HG02852 (cell line): Measurements from ENCODE around the gene MAPK8IP3.
"Not testable (repeated sequence)": the region's sequence is repeated elsewhere in the genome, so short reads cannot be mapped to it uniquely, and the experiment has no call there.

Experiments
- ATAC-seq: cut with Tn5 transposase; IDR thresholded peaks from one replicate; pipeline ENCODE4 v1.9.1; 2021; ENCODE audit warnings: mild to moderate bottlenecking, moderate library complexity; ENCODE audit not compliant: unreplicated experiment

The MAPK8IP3 gene

DNA sequence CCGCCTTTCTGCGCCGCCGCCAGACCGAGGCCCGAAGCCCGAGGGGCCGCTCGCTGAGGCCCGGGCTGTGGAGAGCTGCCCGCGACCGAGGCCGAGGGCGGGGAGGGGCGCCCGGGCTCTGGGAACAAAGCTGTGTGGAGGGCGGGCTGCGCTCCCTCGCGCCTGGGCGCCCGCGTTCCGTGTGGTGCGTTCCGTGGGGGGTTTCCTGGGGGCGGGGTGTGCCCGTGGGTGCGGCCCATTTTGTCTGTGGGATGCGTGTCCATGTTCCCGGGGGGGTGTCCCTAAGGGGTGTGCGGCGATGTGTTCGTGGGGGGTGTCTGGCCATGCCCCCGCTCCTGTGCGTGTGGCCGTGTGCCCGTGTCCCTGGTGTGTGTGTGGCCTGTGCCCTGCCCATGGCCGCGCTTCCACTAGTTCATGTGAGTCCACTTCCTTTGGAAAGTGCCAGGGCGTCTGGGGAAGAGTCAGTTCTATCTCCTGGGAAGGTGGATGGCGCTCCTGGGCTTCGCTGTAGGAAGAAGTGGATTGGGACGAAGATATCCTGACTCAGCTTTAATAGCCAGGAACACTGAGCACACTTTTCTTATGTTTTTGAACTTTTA lies 27.4 kb upstream of the MAPK8IP3 start:
- peak; percentile 5 for ATAC-seq

DNA sequence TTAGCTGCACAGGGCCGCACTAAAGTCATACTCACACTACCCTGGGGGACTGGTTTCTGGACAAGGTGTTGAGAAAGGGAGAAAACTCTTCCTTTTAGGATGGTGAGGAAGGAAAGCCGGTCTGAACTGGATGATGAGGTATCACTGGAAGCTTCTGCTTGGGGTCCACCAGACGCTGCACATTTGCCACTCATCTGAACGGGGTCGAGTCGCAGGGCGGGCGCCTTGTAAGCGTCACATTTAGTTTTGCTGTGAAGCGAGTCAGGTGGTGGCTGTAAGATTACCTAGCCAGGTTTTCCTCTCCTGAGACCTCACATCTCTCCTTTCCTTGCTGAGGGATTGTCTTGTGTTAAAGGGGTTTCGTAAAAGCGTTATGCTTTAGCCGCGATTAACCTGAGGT lies 25.6 kb upstream of the MAPK8IP3 start:
- ATAC-seq = no peak

DNA sequence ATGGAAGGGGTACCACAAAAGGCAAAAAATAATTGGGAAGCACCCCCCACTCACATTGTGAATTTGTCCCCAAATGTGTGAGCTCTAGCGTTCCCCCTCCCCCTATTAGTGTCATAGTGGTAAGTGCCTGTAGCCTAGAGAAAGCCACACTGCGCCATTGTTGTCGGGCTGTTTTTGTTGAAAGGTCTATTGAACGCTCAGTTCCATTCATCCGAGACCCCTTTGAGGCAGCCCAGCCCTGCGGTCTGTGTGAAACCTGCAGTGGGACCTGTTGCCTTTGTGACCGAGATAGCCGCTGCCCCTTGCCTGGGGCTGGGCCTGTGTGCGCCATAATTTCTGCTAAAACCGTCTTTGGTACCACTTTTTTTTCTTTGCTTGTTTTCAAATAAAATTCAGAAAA lies 25.0 kb upstream of the MAPK8IP3 start:
- no peak for ATAC-seq

DNA sequence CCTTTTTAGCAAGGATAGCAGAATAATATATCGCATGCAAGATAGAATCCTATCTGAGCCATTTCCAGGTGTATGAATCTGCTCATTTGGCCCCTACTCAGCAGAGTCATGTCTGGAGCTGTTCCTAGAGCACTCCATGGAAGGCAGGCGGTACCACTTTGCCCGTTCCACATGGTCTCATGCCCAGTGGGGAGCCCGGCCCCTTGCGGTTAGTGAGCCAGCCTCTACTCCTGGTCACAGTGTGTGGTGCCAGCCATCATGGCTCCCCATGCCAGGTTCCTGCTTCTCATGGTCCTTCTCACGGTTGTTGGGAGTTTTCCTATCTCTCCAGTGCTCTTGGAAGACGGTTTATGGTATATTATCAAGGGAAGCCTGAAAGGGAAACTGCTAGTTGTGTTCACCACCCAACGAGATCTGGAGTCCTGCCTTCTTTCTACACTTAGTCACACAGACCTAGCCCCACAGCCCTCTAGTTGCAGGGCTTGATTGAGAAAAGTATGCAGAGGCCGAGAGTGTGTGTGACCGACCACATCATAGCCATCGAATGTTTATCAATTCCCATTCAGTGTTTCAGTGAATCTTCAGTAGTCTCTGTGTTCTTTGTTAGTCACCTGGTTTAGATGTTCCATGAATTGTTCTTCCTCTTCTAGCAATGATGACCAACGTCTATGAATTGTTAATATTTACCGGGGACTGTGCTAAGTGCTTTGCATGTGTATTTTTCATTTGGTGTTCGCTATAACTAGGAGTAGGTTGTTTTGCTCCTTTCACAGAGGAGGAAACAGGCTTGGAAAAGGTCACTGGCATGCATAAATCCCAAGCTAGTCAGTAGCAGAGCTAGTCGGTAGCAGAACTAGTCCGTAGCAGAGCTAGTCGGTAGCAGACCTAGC lies 18.3 kb upstream of the MAPK8IP3 start:
- no peak for ATAC-seq

DNA sequence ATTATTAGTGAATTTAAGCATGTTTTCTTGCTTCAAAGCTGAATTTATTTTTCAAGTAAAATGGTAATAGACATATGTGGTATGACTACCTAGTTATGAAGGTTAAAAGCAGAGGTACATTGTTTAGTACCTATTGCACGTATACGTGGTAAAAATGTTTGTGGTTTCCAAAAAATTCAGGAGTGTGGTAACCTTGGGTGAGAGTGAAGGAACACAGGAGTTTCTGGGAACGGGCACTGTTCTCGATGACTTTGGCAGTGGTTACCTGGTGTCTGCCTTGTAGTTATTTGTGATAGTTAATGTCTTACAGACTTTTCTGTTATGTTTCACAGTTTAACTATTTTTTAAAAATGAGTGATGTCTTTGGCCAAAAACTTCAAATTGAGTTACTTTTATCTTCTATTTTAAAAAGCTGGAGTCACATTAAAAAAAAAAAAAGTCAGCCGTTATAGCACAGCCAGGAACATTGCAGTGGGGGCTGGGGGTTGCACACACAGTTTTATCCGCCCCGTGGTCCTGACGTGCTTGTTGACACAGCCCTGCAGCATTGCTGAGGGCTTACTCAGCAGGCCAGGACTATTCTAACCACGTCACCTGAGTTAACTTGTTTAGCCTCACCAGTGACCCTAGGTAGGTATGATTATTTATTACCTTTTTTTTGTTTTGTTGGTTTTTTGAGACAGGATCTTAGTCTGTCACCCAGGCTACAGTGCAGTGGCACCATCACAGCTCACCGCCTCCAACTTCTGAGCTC lies 17.0 kb upstream of the MAPK8IP3 start:
- no peak for ATAC-seq

DNA sequence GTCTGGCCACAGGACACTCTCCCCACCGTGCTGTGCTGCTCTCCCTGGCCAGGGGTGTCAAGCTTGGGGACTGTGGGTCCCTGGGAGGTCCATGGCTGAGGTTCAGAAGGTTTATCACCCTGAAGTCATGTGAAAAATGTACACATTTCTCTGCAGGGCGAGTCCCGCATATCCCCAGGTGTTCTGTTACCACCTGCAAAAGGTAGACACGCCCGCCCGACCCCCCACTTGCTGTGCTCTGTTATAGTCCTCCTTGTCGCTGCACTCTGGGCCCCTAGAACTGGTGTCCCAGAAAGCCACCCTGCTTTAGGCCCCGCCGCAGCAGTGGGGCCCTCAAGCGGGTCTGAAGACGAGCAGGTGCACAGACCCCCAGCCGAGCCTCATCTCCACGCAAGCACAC lies 16.1 kb upstream of the MAPK8IP3 start:
- no peak for ATAC-seq

DNA sequence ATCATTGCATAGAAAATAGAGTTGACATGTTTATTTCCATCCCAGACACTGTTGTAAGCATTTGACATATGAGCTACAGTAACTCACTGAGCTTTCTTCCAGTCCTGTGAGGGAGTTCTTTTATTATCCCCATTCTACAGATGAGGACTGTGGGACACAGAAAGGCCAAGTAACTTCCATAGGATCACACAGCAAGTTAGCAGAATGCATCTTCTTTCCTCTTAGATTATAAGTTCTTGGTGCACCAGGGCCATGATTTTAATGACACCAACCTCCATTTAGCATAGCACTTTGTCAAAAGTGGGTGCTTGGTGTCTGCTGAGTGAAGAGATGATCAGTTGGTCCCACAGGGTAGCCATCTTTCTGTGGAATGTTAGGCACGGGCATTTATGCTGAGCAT lies 15.2 kb upstream of the MAPK8IP3 start:
- ATAC-seq = no peak

DNA sequence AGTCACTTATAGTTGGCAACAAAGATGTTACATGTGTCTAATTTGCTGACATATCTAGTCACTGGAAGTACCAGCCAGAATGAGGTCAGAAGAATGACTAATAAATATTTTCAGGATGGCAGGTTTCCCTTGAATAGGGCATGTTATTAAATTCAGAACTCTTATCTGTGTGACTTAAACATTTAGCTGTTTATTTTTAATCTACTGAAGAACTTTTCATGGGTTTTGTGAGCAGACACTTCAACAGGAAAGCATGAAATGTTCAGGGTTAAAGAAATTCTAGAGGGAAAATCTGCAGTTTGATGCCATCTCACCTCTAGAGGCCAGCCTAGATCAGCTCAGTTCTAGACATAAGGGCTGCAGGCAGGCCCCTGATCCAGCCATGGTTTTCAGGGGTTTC lies 14.7 kb upstream of the MAPK8IP3 start:
- no peak for ATAC-seq

DNA sequence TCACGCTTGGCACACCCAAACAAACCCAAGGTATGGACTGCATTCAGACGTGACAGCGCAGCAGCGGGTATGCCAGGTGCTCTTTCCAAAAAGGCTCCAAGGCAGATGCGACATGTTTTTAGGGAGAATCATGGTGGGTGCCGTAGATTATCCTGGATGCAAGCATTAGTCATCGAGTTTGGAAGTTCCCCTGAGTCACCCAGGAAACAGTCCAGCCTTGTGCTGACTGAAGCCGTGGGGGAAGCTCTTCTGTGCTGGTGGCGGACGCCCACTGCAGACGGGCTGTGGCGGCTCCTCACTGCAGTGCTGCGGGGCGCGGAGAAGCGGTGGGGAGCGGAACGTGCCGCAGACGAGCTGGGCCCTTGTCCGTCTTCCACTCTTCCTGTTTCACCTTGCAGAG lies 14.0 kb upstream of the MAPK8IP3 start:
- ATAC-seq = no peak

DNA sequence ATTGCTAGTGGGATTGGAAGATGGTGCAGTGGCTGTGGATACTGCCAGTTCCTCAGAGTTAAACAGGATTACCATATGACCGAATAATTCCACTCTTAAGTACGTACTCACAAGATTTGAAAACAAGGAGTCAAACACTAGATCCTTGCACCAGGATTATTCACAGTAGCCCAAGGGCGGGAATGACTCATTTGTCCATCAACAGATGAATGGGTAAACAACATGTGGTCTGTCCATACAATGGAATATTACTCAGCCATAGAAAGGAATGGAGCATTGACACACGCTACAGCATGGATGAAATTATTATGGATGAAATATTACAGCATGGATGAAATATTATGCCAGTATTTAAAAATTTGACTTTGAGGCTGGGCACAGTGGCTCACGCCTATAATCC lies 9.1 kb upstream of the MAPK8IP3 start:
- ATAC-seq = no peak

DNA sequence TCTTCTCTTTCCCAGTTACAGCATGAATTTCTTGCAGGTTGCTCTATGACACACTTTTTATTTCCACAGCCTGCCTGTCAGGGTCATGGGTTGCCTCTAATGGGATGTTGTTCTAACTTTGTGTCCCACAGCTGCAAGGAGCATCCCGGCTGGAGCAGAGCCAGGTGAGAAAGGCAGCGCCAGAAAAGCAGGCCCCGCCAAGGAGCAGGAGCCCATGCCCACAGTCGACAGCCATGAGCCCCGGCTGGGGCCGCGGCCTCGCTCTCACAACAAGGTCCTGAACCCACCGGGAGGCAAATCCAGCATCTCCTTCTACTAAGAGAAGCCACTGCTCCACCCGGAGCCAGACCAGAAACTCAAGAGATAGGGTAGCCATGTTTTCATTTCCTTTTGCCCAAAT lies 7.3 kb upstream of the MAPK8IP3 start:
- ATAC-seq = no peak

DNA sequence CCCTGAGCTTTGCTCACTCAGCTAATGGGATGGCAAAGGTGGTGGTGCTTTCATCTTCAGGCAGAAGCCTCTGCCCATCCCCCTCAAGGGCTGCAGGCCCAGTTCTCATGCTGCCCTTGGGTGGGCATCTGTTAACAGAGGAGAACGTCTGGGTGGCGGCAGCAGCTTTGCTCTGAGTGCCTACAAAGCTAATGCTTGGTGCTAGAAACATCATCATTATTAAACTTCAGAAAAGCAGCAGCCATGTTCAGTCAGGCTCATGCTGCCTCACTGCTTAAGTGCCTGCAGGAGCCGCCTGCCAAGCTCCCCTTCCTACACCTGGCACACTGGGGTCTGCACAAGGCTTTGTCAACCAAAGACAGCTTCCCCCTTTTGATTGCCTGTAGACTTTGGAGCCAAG lies 5.7 kb upstream of the MAPK8IP3 start:
- no peak for ATAC-seq

DNA sequence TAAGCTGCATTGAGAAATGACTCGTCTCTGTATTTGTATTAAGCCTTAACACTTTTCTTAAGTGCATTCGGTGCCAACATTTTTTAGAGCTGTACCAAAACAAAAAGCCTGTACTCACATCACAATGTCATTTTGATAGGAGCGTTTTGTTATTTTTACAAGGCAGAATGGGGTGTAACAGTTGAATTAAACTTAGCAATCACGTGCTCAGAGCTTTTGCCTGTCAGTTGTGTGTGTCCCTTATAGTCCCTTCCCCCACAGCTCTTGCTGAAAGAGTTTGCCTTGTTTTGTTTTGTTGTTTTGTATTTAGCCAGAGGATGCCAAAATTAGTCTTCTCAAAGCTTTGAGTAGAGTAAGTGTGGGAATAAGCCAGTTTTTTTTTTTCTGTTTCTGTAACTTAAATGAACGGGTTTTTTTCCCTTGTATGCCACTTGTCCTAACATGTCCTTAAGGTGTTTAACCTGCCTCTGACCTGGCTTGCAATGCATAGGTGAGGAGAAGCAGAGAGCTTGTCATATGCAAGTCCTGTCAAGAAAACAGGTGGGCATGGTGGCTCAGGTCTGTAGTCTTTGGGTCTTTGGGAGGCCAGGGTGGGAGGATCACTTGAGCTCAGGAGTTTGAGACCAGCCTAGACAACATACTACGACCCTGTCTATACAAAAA lies 4.6 kb upstream of the MAPK8IP3 start:
- no peak for ATAC-seq

DNA sequence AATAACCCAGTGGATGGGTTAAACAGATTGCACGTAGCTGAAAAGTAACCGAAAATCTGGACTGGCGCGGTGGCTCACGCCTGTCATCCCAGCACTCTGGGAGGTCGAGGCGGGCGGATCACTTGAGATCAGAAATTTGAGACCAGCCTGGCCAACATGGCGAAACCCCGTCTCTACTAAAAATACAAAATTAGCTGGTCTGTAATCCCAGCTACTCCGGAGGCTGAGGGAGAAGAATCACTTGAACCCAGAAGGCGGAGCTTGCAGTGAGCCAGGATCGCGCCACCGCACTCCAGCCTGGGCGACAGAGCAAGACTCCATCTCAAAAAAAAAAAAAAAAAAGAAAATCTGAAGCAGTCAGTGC lies 689 bp upstream of the MAPK8IP3 start:
- not testable (repeated sequence) for ATAC-seq

DNA sequence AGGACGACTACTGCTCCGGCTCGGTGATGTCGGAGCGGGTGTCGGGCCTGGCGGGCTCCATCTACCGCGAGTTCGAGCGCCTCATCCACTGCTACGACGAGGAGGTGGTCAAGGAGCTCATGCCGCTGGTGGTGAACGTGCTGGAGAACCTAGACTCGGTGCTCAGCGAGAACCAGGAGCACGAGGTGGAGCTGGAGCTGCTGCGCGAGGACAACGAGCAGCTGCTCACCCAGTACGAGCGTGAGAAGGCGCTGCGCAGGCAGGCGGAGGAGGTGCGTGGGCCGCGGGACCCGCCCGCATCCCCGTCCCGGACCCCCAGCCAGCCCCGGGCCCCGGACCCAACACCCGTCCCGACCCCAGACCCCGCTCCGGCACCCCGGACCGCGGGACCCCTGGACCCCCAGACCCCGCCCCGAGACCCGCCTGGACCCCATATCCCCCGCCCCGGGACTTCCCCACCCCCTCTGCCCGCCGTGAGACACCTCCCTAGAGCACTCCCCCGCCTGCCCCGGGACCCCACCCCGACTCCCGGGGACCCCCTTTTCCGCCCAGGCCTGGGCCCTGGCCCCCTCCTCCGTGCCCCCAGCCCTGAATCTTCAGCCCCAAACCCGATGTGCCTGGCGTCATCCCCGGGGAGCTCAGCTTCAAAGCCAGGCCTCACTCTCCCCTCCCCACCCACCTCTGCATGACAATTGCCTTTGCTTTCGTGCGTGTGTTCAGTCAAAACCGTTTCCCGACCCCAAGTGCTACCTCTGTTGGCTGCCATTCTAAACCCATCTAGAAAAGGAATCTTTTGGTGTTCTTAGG lies 594 bp downstream of the MAPK8IP3 start:
- ATAC-seq = peak; percentile 13

DNA sequence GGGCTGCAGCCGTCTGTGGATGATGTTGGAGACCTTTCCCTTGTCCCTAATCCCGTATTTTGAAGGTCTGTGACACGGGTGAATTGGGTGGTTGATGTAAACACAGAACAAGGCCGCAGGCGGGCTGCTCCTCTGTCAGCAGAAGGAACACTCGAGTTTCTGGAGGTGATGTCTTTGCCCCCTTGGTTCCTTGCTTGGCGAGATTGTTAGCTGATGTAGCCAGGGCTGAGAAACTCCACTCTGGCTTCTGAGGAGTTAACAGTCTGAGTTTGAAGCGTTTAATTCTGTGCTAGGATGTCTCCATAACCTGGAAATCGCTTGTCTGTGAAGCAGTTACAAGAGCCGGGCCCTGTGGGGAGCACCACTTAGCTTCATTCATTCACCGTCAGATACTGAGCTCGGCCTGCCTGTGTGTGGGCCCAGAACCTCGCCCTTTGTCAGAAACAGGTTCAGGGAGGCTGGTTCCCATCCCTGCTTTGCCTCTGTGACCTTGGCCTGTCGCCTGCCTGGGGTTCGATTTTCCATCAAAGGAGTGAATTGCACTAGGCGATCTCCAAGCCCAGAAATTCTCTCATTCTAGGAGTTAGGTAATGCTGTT lies 1.3 kb downstream of the MAPK8IP3 start:
- ATAC-seq = no peak

DNA sequence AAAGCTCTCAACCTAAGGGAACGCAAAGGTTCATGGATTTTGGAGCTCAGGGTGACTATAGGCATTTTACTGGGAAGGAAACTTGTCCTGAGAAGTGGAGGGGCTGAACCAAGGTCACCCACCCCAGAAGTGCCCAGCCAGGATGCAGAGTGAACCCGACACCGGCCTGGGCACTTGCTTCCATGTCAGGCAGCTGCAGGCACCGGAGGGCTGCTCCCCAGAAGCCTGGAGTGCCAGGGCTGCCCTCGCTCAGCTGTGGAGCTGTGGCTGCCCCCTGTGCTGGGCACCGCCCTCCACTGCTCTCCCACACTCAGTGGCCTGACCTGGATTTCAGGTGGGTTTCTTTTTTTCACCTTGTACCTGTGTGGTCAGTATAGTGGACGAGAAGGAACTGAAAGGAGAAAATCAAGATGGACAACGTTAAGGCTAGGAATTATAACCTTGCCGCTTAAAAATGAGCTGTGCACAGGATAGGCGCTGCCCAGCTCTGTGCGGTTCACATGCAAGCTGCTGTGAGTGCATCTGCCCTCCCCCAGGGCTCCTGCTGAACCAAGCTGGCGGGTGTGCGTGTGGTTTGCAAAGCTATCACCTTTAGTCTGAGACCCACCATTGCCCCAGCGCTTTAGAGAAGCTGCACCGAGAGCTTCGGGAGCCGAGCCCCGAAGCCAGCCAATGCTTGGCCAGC lies 2.2 kb downstream of the MAPK8IP3 start:
- no peak for ATAC-seq

DNA sequence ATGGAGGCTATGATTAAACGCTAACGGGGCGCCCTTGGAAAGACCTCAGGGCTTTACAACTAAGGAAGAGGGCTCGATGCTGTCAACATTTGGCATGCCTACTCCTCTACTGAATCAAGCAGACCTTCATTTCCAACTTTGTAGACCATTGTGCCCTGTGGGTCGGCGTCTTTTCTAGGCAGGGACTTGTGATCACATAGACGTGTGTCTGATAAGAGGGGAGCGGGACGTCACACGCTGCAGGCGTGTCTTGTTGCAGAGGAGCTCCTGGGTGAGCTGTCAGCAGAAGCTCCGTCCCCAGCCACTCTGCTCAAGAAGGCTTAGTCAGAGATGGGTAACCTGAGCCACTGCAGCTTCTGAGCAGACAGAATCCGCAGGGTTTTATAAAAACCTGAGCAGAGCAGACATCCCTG lies 2.8 kb downstream of the MAPK8IP3 start:
- no peak for ATAC-seq

DNA sequence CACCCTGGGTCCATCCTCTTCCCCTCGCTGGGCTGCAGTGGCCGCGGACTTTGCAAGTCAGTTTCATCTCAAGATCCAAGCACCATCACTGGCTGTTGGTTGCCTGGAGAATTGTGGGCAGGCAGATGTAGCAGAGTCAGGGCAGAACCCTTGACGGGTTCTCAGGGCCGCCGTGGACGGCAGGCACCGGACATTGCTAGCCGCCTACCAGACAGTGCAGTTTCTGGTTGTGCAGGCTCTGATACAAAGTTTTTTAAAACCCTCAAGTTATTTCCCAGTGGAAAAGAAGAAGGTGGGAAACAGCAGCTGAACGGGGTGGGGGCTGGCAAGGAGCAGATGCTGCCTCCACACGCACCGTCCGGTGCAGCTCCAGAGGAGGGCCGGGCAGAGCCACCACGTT lies 3.4 kb downstream of the MAPK8IP3 start:
- ATAC-seq = no peak
